Hepatocyte (in vitro differentiated cells): ENCODE data around the gene AQP12A. TPM values are rescaled to one million over a fixed set of nuclear protein-coding genes. Genes with fewer than 3 reads are reported as not detected.

Source experiments
- DNase-seq: peaks from one replicate; pipeline ENCODE4 v3.0.0-alpha.2; 2016; ENCODE audit warnings: low spot score
- H2AFZ ChIP-seq: fragments of 200-600 bp; sonication (generic); 2 replicates; pipeline ENCODE4 v1.6.0; 2016; ENCODE audit warnings: antibody characterized with exemption, mild to moderate bottlenecking
- H3K27ac ChIP-seq: fragments of 200-600 bp; sonication (generic); 2 replicates; pipeline ENCODE4 v1.5.1; 2016; ENCODE audit warnings: mild to moderate bottlenecking
- H3K27me3 ChIP-seq: fragments of 200-600 bp; sonication (generic); 2 replicates; pipeline ENCODE4 v1.6.1; 2016
- H3K36me3 ChIP-seq: fragments of 200-600 bp; sonication (generic); replicated peaks from 2 replicates; pipeline ENCODE4 v1.5.1; 2016; ENCODE audit warnings: low read depth; ENCODE audit not compliant: insufficient read depth
- H3K4me1 ChIP-seq: fragments of 200-600 bp; sonication (generic); 2 replicates; pipeline ENCODE4 v1.5.1; 2016; ENCODE audit warnings: mild to moderate bottlenecking, moderate library complexity; ENCODE audit not compliant: insufficient read depth
- H3K4me2 ChIP-seq: fragments of 200-600 bp; sonication (generic); 2 replicates; pipeline ENCODE4 v1.6.0; 2016
- H3K4me3 ChIP-seq: fragments of 200-600 bp; sonication (generic); 2 replicates; pipeline ENCODE4 v1.5.1; 2016; ENCODE audit warnings: mild to moderate bottlenecking
- H3K79me2 ChIP-seq: fragments of 200-600 bp; sonication (generic); 2 replicates; pipeline ENCODE4 v1.6.0; 2017; ENCODE audit warnings: mild to moderate bottlenecking
- H3K9me2 ChIP-seq: fragments of 200-600 bp; sonication (generic); replicated peaks from 2 replicates; pipeline ENCODE4 v1.6.0; 2017; ENCODE audit warnings: mild to moderate bottlenecking; ENCODE audit not compliant: insufficient read depth
- H3K9me3 ChIP-seq: fragments of 200-600 bp; sonication (generic); 2 replicates; pipeline ENCODE4 v1.5.1; 2016; ENCODE audit warnings: low read depth, mild to moderate bottlenecking
- H4K20me1 ChIP-seq: fragments of 200-600 bp; sonication (generic); 2 replicates; pipeline ENCODE4 v1.6.0; 2016; ENCODE audit warnings: mild to moderate bottlenecking; ENCODE audit not compliant: insufficient read depth, poor library complexity, severe bottlenecking
- CTCF ChIP-seq: fragments of 200-600 bp; sonication (generic); IDR thresholded peaks from 2 replicates; pipeline ENCODE4 v1.5.1; 2016; ENCODE audit warnings: antibody characterized with exemption, mild to moderate bottlenecking; ENCODE audit not compliant: poor library complexity
- EZH2 ChIP-seq: fragments of 200-600 bp; sonication (generic); IDR thresholded peaks from 2 replicates; pipeline ENCODE4 v1.6.1; 2016; ENCODE audit warnings: antibody characterized with exemption, mild to moderate bottlenecking, borderline replicate concordance
- EZH2phosphoT487 ChIP-seq: fragments of 200-600 bp; sonication (generic); IDR thresholded peaks from one replicate; pipeline ENCODE4 v1.6.1; 2018; ENCODE audit warnings: antibody characterized with exemption, mild to moderate bottlenecking, low read depth, moderate library complexity; ENCODE audit not compliant: unreplicated experiment, severe bottlenecking
- WGBS: methylation state at CpG from one replicate; pipeline ENCODE4 v1.1.6; 2016; ENCODE audit warnings: low lambda C conversion rate; ENCODE audit errors: missing lambda C conversion rate; 5-methylcytosine and 5-hydroxymethylcytosine counted together
- polyA plus RNA-seq: library from polyadenylated mRNA; unstranded; fragments of >200 nt; fragmentation: Nextera tagmentation; extraction: Ambion mirVana; gene quantifications from 2 replicates; pipeline ENCODE4 v1.2.1, GENCODE V29; 2016
- total RNA-seq: library from RNA; depleted of rRNA; stranded (reverse); fragments of >200 nt; gene quantifications from 2 replicates; pipeline ENCODE4 v1.2.3, GENCODE V29; 2014

The AQP12A gene
- total and polyA plus RNA-seq, 2 experiments from 2014 or later = not detected

- Histone ChIP-seq H3K4me1 (no peaks in the 10 kb centered on the region), H3K27me3 (peaks cover 18% of the 10 kb centered on the region), H3K36me3 (no peaks in the 10 kb centered on the region), H3K4me3 (no peak overlapping the region), H3K27ac (no peak overlapping the region), H3K9me3 (no peaks in the 10 kb centered on the region), H4K20me1 (no peaks in the 10 kb centered on the region), H3K79me2 (no peaks in the 10 kb centered on the region), H3K9me2 (no peaks in the 10 kb centered on the region), H3K4me2 (no peak overlapping the region), H2AFZ (no peak overlapping the region)
- TF ChIP-seq EZH2phosphoT487 = no peak
- 72% methylated on average over 8 of the region's 8 CpGs for WGBS
- DNase-seq = no peak
These were observed 46.8 kb upstream of the AQP12A start for GRCh38 chr2:240644859-240645301.

- peaks cover 22% of the 10 kb centered on the region for H3K27me3 ChIP-seq
- WGBS = 90% methylated on average over 10 of the region's 10 CpGs
- H2AFZ ChIP-seq = no peak overlapping the region
- no peaks in the 10 kb centered on the region for H4K20me1 ChIP-seq
- H3K4me3 ChIP-seq = no peak overlapping the region
- H3K9me2 ChIP-seq = no peaks in the 10 kb centered on the region
- TF ChIP-seq CTCF (no peak), EZH2 (no peak), EZH2phosphoT487 (no peak)
- no peak overlapping the region for H3K27ac ChIP-seq
- no peaks in the 10 kb centered on the region for H3K79me2 ChIP-seq
- no peaks in the 10 kb centered on the region for H3K9me3 ChIP-seq
- DNase-seq = no peak
- H3K4me1 ChIP-seq = no peaks in the 10 kb centered on the region
- H3K4me2 ChIP-seq = no peak overlapping the region
- H3K36me3 ChIP-seq = no peaks in the 10 kb centered on the region
These were observed 46.3 kb upstream of the AQP12A start for GRCh38 chr2:240645346-240645745.

GRCh38 chr2:240645801-240646175 lies 45.9 kb upstream of the AQP12A start:
- H3K27me3 ChIP-seq = peaks cover 27% of the 10 kb centered on the region
- no peaks in the 10 kb centered on the region for H3K36me3 ChIP-seq

More at GRCh38 chr2:240645801-240646175, 45.9 kb upstream of the AQP12A start:
- H3K79me2 ChIP-seq = no peaks in the 10 kb centered on the region
- H3K4me1 ChIP-seq = no peaks in the 10 kb centered on the region
- no peak overlapping the region for H3K4me2 ChIP-seq
- no peak overlapping the region for H2AFZ ChIP-seq
- TF ChIP-seq EZH2phosphoT487 (no peak), EZH2 (no peak), CTCF (no peak)
- no peaks in the 10 kb centered on the region for H3K9me3 ChIP-seq
- WGBS = 96% methylated on average over 10 of the region's 10 CpGs
- H3K4me3 ChIP-seq = no peak overlapping the region
- H3K9me2 ChIP-seq = no peaks in the 10 kb centered on the region
- no peak overlapping the region for H3K27ac ChIP-seq
- no peak for DNase-seq
- H4K20me1 ChIP-seq = no peaks in the 10 kb centered on the region
